K562 (cell line): ENCODE data around the gene DUS1L. TPM values are rescaled to one million over a fixed set of nuclear protein-coding genes. Genes with fewer than 3 reads are reported as not detected.

Experiments used
- ATAC-seq: fragments of 200-7000 bp; cut with Tn5 transposase; 3 replicates; pipeline ENCODE4 v1.9.1; 2020; ENCODE audit warnings: moderate library complexity
- BruUV-seq: library from RNA; stranded (reverse); fragments of 400-500 nt; replicated peaks from 2 replicates; lab custom pipeline; 2021; lab: Mats Ljungman, UMichigan
- CTCF ChIA-PET: fragments of 300-600 bp; formaldehyde crosslinking; extraction: SDS; loops from one replicate; lab custom pipeline; 2021; ENCODE audit warnings: low intra/inter-chr PET ratio; lab: Yijun Ruan, JAX
- POLR2A ChIA-PET: fragments of 300-600, 350-650 bp; sonication (Branson Sonifier 250); formaldehyde crosslinking; extraction: SDS; loops from one replicate; lab custom pipeline; 2021; ENCODE audit warnings: antibody characterized with exemption, inconsistent platforms; lab: Yijun Ruan, JAX
- DNase-seq, 4 experiments: peaks; one replicate each; pipeline versions ENCODE4 v3.0.0 to v3.0.0-alpha.2; 2011 to 2018; ENCODE audit warnings: low spot score in 3 of 4, mixed read lengths in 3 of 4; ENCODE audit errors: extremely low read depth in 1 of 4
- FAIRE-seq: peaks from 2 replicates; lab custom pipeline; 2011; peaks lifted over from hg19 to GRCh38; lab: Jason Lieb, UNC
- H2AFZ ChIP-seq: 2 replicates; pipeline ENCODE4 v1.6.0; 2011; ENCODE audit warnings: low read depth, low read length, control low read depth, inconsistent platforms
- H3K27ac ChIP-seq: fragments of 200-600 bp; 3 replicates; pipeline ENCODE4 v1.8.0; 2011; ENCODE audit warnings: low read depth, mild to moderate bottlenecking, control low read depth, inconsistent platforms, low read length, moderate library complexity, mixed read lengths; ENCODE audit errors: extremely low read depth
- H3K27me3 ChIP-seq, 2 experiments: fragments of 300-600 bp in 1 of 2; 2 replicates in 1 of 2; 3 replicates in 1 of 2; pipeline versions ENCODE4 v1.6.0 to v1.8.0; 2011; ENCODE audit warnings: inconsistent platforms in 2 of 2, low read length in 2 of 2, mild to moderate bottlenecking in 1 of 2, mixed read lengths in 1 of 2, moderate library complexity in 1 of 2; ENCODE audit not compliant: control insufficient read depth in 2 of 2, insufficient read depth in 2 of 2
- H3K36me3 ChIP-seq: fragments of 300-600 bp; 3 replicates; pipeline ENCODE4 v1.8.0; 2011; ENCODE audit warnings: mild to moderate bottlenecking, low read length, inconsistent platforms; ENCODE audit not compliant: control insufficient read depth, insufficient read depth
- H3K4me1 ChIP-seq, 2 experiments: fragments of 200-600 bp in 1 of 2; replicated peaks in 1 of 2; 2 replicates in 1 of 2; 3 replicates in 1 of 2; pipeline versions ENCODE4 v1.5.1 to v1.8.0; 2011; ENCODE audit warnings: inconsistent platforms in 2 of 2, low read length in 2 of 2, mild to moderate bottlenecking in 1 of 2, mixed read lengths in 1 of 2, moderate library complexity in 1 of 2; ENCODE audit not compliant: control insufficient read depth in 2 of 2, insufficient read depth in 2 of 2
- H3K4me2 ChIP-seq: 2 replicates; pipeline ENCODE4 v1.6.1; 2011; ENCODE audit warnings: low read length, control low read depth, inconsistent platforms, mixed read lengths; ENCODE audit not compliant: insufficient read depth
- H3K4me3 ChIP-seq: fragments of 200-600 bp; sonication (generic), shearing (Covaris generic); 2 replicates; pipeline ENCODE4 v1.5.1; 2016; ENCODE audit warnings: control low read depth, inconsistent platforms
- H3K79me2 ChIP-seq: fragments of 200-600 bp; 3 replicates; pipeline ENCODE4 v1.8.0; 2011; ENCODE audit warnings: low read length, inconsistent platforms; ENCODE audit not compliant: control insufficient read depth, insufficient read depth
- H3K9ac ChIP-seq, 2 experiments: 2 replicates each; pipeline versions ENCODE4 v1.6.0 to v1.6.1; 2011; ENCODE audit warnings: low read depth in 2 of 2, low read length in 2 of 2, control low read depth in 1 of 2, inconsistent platforms in 1 of 2, mild to moderate bottlenecking in 1 of 2, mixed read lengths in 1 of 2; ENCODE audit not compliant: insufficient read depth in 1 of 2
- H3K9me1 ChIP-seq: one replicate; pipeline ENCODE4 v1.6.0; 2011; ENCODE audit warnings: inconsistent platforms, mild to moderate bottlenecking, low read length, moderate library complexity; ENCODE audit not compliant: control insufficient read depth, insufficient read depth
- H3K9me3 ChIP-seq: replicated peaks from 2 replicates; pipeline ENCODE4 v1.5.1; 2011; ENCODE audit warnings: low read depth, low read length, inconsistent platforms; ENCODE audit not compliant: control insufficient read depth, insufficient read depth
- H4K20me1 ChIP-seq: replicated peaks from 2 replicates; pipeline ENCODE4 v1.6.1; 2011; ENCODE audit warnings: low read length, inconsistent platforms, mixed read lengths; ENCODE audit not compliant: control insufficient read depth, insufficient read depth
- FOXK1 ChIP-seq: sonication (generic); formaldehyde crosslinking; IDR thresholded peaks from 2 replicates; pipeline ENCODE4 v1.8.0; 2022; ENCODE audit warnings: missing genetic modification reagents, mild to moderate bottlenecking, borderline replicate concordance
- HCFC1 ChIP-seq: IDR thresholded peaks from 2 replicates; pipeline ENCODE4 v1.6.1; 2012; ENCODE audit warnings: low read depth, low read length, improper control_type of control experiment
- NR2C1 ChIP-seq, 2 experiments: fragments of 450-650 bp; IDR thresholded peaks; 2 replicates each; pipeline ENCODE4 v1.6.1; 2017; ENCODE audit warnings: mild to moderate bottlenecking in 2 of 2, antibody characterized with exemption in 1 of 2, inconsistent platforms in 1 of 2, missing compliant biosample characterization in 1 of 2, missing genetic modification characterization in 1 of 2
- ZFX ChIP-seq: sonication (generic); formaldehyde crosslinking; IDR thresholded peaks from 2 replicates; pipeline ENCODE4 v1.8.0; 2022; ENCODE audit warnings: mild to moderate bottlenecking, missing genetic modification reagents, moderate library complexity
- ZNF444 ChIP-seq: fragments of 250-450 bp; sonication (Bioruptor Pico); IDR thresholded peaks from 2 replicates; pipeline ENCODE4 v1.4.0; 2020; ENCODE audit warnings: mild to moderate bottlenecking, moderate library complexity
- WGBS: fragments of 100-300 bp; shearing (Covaris generic); methylation state at CpG from one replicate; pipeline ENCODE4 v1.1.6; 2016; ENCODE audit warnings: low coverage, mixed read lengths; ENCODE audit not compliant: insufficient coverage; ENCODE audit errors: missing lambda C conversion rate; 5-methylcytosine and 5-hydroxymethylcytosine counted together
- in situ Hi-C: fragments of 300-500 bp; cut with MboI; formaldehyde crosslinking; loops from 4 replicates; pipeline ENCODE4 v1.15.0; 2018; ENCODE audit warnings: inconsistent platforms, mixed read lengths
- intact Hi-C: fragments of 100-400 bp; cut with micrococcal nuclease; formaldehyde crosslinking; loops from 2 replicates; pipeline ENCODE4 v1.14.2; 2022
- polyA plus RNA-seq, 8 experiments: library from polyadenylated mRNA; depleted of rRNA in 4 of 8; stranded (reverse) in 5 of 8; unstranded in 3 of 8; fragments of >200 nt; fragmentation: Nextera tagmentation in 2 of 8; fragmentation: Illumina TruSeq in 1 of 8; extraction: Ambion mirVana in 2 of 8; extraction: Trizol in 1 of 8; gene quantifications; 2 replicates each; pipeline versions ENCODE4 v1.2.1 to v1.2.3, GENCODE V29; 2011 to 2014; ENCODE audit warnings: inconsistent platforms in 1 of 8, missing spikeins in 1 of 8
- total RNA-seq, 7 experiments: library from RNA; depleted of rRNA in 6 of 7; stranded (reverse); fragments of >200 nt in 6 of 7; fragmentation: Illumina TruSeq in 2 of 7; extraction: Trizol in 2 of 7; gene quantifications; 2 replicates each; pipeline versions ENCODE4 v1.2.1 to v1.2.3, GENCODE V29; 2011 to 2021; ENCODE audit warnings: low replicate concordance in 1 of 7
- TF ChIP-seq, protein P1 (sequence below): fragments of 450-650 bp; IDR thresholded peaks from 2 replicates; pipeline ENCODE4 v1.6.1; 2016; ENCODE audit warnings: mild to moderate bottlenecking, moderate library complexity
- TF ChIP-seq, protein P2 (sequence below): sonication (generic); formaldehyde crosslinking; IDR thresholded peaks from 2 replicates; pipeline ENCODE4 v1.9.0; 2022; ENCODE audit warnings: mild to moderate bottlenecking, missing genetic modification reagents

The DUS1L gene
- total and polyA plus RNA-seq, 9 of the 15 experiments (the other 6 are each of a cell fraction or from before 2014, with no cell fraction given), result 7.8 to 210 (median 83.9) TPM

- peak overlapping the region; percentile 95 for H3K27ac ChIP-seq
- no peaks in the 10 kb centered on the region for H3K27me3 ChIP-seq
- POLR2A ChIA-PET, result interaction anchor here (0.6 to 2.0 kb wide), 21 partner anchors 9 to 578 kb away, joined by 3 to 16 read pairs (median 3); partner anchors contain the start of genes CENPX and DCXR
- H2AFZ ChIP-seq, result peak overlapping the region; percentile 81
- H3K9me1 ChIP-seq, result no peaks in the 10 kb centered on the region
- peaks cover 34% of the 10 kb centered on the region for H3K36me3 ChIP-seq
- peak overlapping the region; percentile 80 for H3K4me2 ChIP-seq
- H3K9ac ChIP-seq, result peak overlapping the region; percentile 96 to 99
- H3K4me3 ChIP-seq, result peak overlapping the region; percentile 55
- WGBS, result 5% methylated on average over 44 of the region's 80 CpGs
- intact Hi-C loops, result loop anchor here (5.0 kb wide), 1 partner anchor 67 kb away; the partner anchor contains the start of gene RAC3
- H3K9me3 ChIP-seq, result no peaks in the 10 kb centered on the region
- H3K79me2 ChIP-seq, result peaks cover 53% of the 10 kb centered on the region
- FAIRE-seq (peak; percentile 37), DNase-seq (peak in 2 of 4 experiments; percentile 90 to 91), ATAC-seq (peak; percentile 33)
- in situ Hi-C loops, result no loop called here
- peaks cover 45 to 92% of the 10 kb centered on the region in 2 experiments for H3K4me1 ChIP-seq
- BruUV-seq, result TSS peak; percentile 88
- CTCF ChIA-PET, result interaction anchor here (0.6 kb wide), 1 partner anchor 182 kb away, joined by 3 read pairs; no protein-coding TSS in a partner anchor
- H4K20me1 ChIP-seq, result peaks cover 25% of the 10 kb centered on the region
- TF ChIP-seq FOXK1 (CRISPR knock-in tag) (0 out of 2 replicates have a peak, but pooled peaks have one; percentile 45), ZNF444 (CRISPR knock-in tag) (no peak), ZFX (CRISPR knock-in tag) (peak; percentile 94), HCFC1 (no peak), NR2C1 (IDR thresholded peaks at IDR 0.05) (no peak), NR2C1 (tag; IDR thresholded peaks at IDR 0.05) (no peak)
- TF ChIP-seq, protein P1, sequence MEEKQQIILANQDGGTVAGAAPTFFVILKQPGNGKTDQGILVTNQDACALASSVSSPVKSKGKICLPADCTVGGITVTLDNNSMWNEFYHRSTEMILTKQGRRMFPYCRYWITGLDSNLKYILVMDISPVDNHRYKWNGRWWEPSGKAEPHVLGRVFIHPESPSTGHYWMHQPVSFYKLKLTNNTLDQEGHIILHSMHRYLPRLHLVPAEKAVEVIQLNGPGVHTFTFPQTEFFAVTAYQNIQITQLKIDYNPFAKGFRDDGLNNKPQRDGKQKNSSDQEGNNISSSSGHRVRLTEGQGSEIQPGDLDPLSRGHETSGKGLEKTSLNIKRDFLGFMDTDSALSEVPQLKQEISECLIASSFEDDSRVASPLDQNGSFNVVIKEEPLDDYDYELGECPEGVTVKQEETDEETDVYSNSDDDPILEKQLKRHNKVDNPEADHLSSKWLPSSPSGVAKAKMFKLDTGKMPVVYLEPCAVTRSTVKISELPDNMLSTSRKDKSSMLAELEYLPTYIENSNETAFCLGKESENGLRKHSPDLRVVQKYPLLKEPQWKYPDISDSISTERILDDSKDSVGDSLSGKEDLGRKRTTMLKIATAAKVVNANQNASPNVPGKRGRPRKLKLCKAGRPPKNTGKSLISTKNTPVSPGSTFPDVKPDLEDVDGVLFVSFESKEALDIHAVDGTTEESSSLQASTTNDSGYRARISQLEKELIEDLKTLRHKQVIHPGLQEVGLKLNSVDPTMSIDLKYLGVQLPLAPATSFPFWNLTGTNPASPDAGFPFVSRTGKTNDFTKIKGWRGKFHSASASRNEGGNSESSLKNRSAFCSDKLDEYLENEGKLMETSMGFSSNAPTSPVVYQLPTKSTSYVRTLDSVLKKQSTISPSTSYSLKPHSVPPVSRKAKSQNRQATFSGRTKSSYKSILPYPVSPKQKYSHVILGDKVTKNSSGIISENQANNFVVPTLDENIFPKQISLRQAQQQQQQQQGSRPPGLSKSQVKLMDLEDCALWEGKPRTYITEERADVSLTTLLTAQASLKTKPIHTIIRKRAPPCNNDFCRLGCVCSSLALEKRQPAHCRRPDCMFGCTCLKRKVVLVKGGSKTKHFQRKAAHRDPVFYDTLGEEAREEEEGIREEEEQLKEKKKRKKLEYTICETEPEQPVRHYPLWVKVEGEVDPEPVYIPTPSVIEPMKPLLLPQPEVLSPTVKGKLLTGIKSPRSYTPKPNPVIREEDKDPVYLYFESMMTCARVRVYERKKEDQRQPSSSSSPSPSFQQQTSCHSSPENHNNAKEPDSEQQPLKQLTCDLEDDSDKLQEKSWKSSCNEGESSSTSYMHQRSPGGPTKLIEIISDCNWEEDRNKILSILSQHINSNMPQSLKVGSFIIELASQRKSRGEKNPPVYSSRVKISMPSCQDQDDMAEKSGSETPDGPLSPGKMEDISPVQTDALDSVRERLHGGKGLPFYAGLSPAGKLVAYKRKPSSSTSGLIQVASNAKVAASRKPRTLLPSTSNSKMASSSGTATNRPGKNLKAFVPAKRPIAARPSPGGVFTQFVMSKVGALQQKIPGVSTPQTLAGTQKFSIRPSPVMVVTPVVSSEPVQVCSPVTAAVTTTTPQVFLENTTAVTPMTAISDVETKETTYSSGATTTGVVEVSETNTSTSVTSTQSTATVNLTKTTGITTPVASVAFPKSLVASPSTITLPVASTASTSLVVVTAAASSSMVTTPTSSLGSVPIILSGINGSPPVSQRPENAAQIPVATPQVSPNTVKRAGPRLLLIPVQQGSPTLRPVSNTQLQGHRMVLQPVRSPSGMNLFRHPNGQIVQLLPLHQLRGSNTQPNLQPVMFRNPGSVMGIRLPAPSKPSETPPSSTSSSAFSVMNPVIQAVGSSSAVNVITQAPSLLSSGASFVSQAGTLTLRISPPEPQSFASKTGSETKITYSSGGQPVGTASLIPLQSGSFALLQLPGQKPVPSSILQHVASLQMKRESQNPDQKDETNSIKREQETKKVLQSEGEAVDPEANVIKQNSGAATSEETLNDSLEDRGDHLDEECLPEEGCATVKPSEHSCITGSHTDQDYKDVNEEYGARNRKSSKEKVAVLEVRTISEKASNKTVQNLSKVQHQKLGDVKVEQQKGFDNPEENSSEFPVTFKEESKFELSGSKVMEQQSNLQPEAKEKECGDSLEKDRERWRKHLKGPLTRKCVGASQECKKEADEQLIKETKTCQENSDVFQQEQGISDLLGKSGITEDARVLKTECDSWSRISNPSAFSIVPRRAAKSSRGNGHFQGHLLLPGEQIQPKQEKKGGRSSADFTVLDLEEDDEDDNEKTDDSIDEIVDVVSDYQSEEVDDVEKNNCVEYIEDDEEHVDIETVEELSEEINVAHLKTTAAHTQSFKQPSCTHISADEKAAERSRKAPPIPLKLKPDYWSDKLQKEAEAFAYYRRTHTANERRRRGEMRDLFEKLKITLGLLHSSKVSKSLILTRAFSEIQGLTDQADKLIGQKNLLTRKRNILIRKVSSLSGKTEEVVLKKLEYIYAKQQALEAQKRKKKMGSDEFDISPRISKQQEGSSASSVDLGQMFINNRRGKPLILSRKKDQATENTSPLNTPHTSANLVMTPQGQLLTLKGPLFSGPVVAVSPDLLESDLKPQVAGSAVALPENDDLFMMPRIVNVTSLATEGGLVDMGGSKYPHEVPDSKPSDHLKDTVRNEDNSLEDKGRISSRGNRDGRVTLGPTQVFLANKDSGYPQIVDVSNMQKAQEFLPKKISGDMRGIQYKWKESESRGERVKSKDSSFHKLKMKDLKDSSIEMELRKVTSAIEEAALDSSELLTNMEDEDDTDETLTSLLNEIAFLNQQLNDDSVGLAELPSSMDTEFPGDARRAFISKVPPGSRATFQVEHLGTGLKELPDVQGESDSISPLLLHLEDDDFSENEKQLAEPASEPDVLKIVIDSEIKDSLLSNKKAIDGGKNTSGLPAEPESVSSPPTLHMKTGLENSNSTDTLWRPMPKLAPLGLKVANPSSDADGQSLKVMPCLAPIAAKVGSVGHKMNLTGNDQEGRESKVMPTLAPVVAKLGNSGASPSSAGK, result peak; percentile 93
- TF ChIP-seq, protein P2, sequence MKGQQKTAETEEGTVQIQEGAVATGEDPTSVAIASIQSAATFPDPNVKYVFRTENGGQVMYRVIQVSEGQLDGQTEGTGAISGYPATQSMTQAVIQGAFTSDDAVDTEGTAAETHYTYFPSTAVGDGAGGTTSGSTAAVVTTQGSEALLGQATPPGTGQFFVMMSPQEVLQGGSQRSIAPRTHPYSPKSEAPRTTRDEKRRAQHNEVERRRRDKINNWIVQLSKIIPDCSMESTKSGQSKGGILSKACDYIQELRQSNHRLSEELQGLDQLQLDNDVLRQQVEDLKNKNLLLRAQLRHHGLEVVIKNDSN (CRISPR knock-in tag), result peak; percentile 71
Observed at GRCh38 chr17:82098939-82099763, 33.5 kb upstream of the DUS1L start.
